ENCODE data around the gene C6orf89.

The C6orf89 gene

GRCh38 chr6:36958775-36959554, 73.2 kb downstream of the C6orf89 start:
- no peaks in the 10 kb centered on the region for H3K36me3 ChIP-seq (ENCODE audit: control insufficient read depth, insufficient read depth, low read length)
- peaks cover 1% of the 10 kb centered on the region for H3K4me1 ChIP-seq
- TF ChIP-seq CTCF (IDR thresholded peaks at IDR 0.05), result no peak
- no peak overlapping the region for H3K27ac ChIP-seq
- no peak overlapping the region for H3K9ac ChIP-seq
- H3K79me2 ChIP-seq, result no peaks in the 10 kb centered on the region
- no peaks in the 10 kb centered on the region for H3K9me3 ChIP-seq (ENCODE audit: control insufficient read depth, low read length)
- H3K4me3 ChIP-seq (ENCODE audit: low read depth, low read length), result no peak overlapping the region
- no peak overlapping the region for H3K4me2 ChIP-seq (ENCODE audit: low read length)
- no peak overlapping the region for H2AFZ ChIP-seq
- H3K27me3 ChIP-seq (ENCODE audit: control insufficient read depth, insufficient read depth, low read length), result no peaks in the 10 kb centered on the region

- no peaks in the 10 kb centered on the region for H3K79me2 ChIP-seq
- H3K27me3 ChIP-seq (ENCODE audit: control insufficient read depth, insufficient read depth, low read length), result no peaks in the 10 kb centered on the region
- H3K4me2 ChIP-seq (ENCODE audit: low read length), result no peak overlapping the region
- H3K9ac ChIP-seq, result no peak overlapping the region
- no peak for TF ChIP-seq CTCF (IDR thresholded peaks at IDR 0.05)
- peaks cover 4% of the 10 kb centered on the region for H3K4me1 ChIP-seq
- H2AFZ ChIP-seq, result no peak overlapping the region
- H3K9me3 ChIP-seq (ENCODE audit: control insufficient read depth, low read length), result no peaks in the 10 kb centered on the region
- H3K27ac ChIP-seq, result no peak overlapping the region
- no peaks in the 10 kb centered on the region for H3K36me3 ChIP-seq (ENCODE audit: control insufficient read depth, insufficient read depth, low read length)
- no peak overlapping the region for H3K4me3 ChIP-seq (ENCODE audit: low read depth, low read length)
These were observed 74.0 kb downstream of the C6orf89 start for GRCh38 chr6:36959555-36960250.

- H3K27me3 ChIP-seq (ENCODE audit: control insufficient read depth, insufficient read depth, low read length), result no peaks in the 10 kb centered on the region
- H3K36me3 ChIP-seq (ENCODE audit: control insufficient read depth, insufficient read depth, low read length), result no peaks in the 10 kb centered on the region
- H3K9me3 ChIP-seq (ENCODE audit: control insufficient read depth, low read length), result no peaks in the 10 kb centered on the region
- H3K4me2 ChIP-seq (ENCODE audit: low read length), result no peak overlapping the region
- no peaks in the 10 kb centered on the region for H3K79me2 ChIP-seq
- H2AFZ ChIP-seq, result no peak overlapping the region
- peak overlapping the region; percentile 26 for H3K27ac ChIP-seq
- no peak for TF ChIP-seq CTCF (IDR thresholded peaks at IDR 0.05)
- H3K4me1 ChIP-seq, result peaks cover 4% of the 10 kb centered on the region
- H3K9ac ChIP-seq, result no peak overlapping the region
- H3K4me3 ChIP-seq (ENCODE audit: low read depth, low read length), result no peak overlapping the region
These were observed 76.0 kb downstream of the C6orf89 start for GRCh38 chr6:36961441-36962435.

GRCh38 chr6:36962874-36963273, 77.1 kb downstream of the C6orf89 start:
- Histone ChIP-seq H3K27ac (no peak overlapping the region), H3K9ac (no peak overlapping the region), H3K4me1 (peaks cover 4% of the 10 kb centered on the region), H2AFZ (peak overlapping the region; percentile 25), H3K4me3 (ENCODE audit: low read depth, low read length) (no peak overlapping the region), H3K79me2 (no peaks in the 10 kb centered on the region), H3K4me2 (ENCODE audit: low read length) (no peak overlapping the region), H3K36me3 (ENCODE audit: control insufficient read depth, insufficient read depth, low read length) (no peaks in the 10 kb centered on the region), H3K9me3 (ENCODE audit: control insufficient read depth, low read length) (no peaks in the 10 kb centered on the region), H3K27me3 (ENCODE audit: control insufficient read depth, insufficient read depth, low read length) (no peaks in the 10 kb centered on the region)
- TF ChIP-seq CTCF (IDR thresholded peaks at IDR 0.05), result no peak
